Gastroesophageal sphincter (tissue), 4 donors: ENCODE data around the gene CRIP2. TPM values are rescaled to one million over a fixed set of nuclear protein-coding genes. Genes with fewer than 3 reads are reported as not detected.

ENCODE experiments used
- ATAC-seq: fragments of 150-250 bp; one replicate; pipeline ENCODE4 v1.9.1; 2016; ENCODE audit warnings: mild to moderate bottlenecking, moderate library complexity
- H3K27ac ChIP-seq, 4 donors: fragments of 200-600 bp; sonication (generic) in 3 of 4; 1 replicate in 3 of 4; 2 replicates in 1 of 4; pipeline ENCODE4 v1.5.1; 2016 to 2019
- H3K27me3 ChIP-seq: fragments of 200-600 bp; sonication (generic); one replicate; pipeline ENCODE4 v1.5.1; 2019
- H3K36me3 ChIP-seq, 2 donors: fragments of 200-600 bp; sonication (generic); one replicate each; pipeline ENCODE4 v1.5.1; 2019; ENCODE audit warnings: control low read depth in 1 of 2
- H3K4me1 ChIP-seq, 3 donors: fragments of 200-600 bp; sonication (generic); 1 replicate in 2 of 3; 2 replicates in 1 of 3; pipeline ENCODE4 v1.5.1; 2016 to 2019; ENCODE audit warnings: control low read depth in 2 of 3
- H3K4me3 ChIP-seq, 2 donors: fragments of 200-600 bp; sonication (generic); one replicate each; pipeline ENCODE4 v1.5.1; 2019; ENCODE audit warnings: mild to moderate bottlenecking in 1 of 2, moderate library complexity in 1 of 2
- H3K9me3 ChIP-seq, 3 donors: fragments of 200-600 bp; sonication (generic); one replicate each; pipeline ENCODE4 v1.5.1; 2017 to 2019; ENCODE audit warnings: control low read depth in 2 of 3
- CTCF ChIP-seq, 4 experiments: fragments of 200-600 bp in 2 of 4; fragments of 450-650 bp in 2 of 4; sonication (generic) in 1 of 4; IDR thresholded peaks; one replicate each; pipeline ENCODE4 v1.5.1; 2017 to 2019; ENCODE audit warnings: antibody characterized with exemption in 4 of 4, mild to moderate bottlenecking in 2 of 4, moderate library complexity in 2 of 4
- EP300 ChIP-seq: sonication (generic); formaldehyde crosslinking; IDR thresholded peaks from one replicate; pipeline ENCODE4 v1.6.1; 2017; ENCODE audit warnings: antibody characterized with exemption, mild to moderate bottlenecking
- POLR2A ChIP-seq, 2 donors: fragments of 450-650 bp; IDR thresholded peaks; one replicate each; pipeline ENCODE4 v1.6.1; 2017; ENCODE audit warnings: antibody characterized with exemption in 2 of 2, mild to moderate bottlenecking in 2 of 2, moderate library complexity in 1 of 2
- POLR2AphosphoS5 ChIP-seq: sonication (generic); formaldehyde crosslinking; IDR thresholded peaks from one replicate; pipeline ENCODE4 v1.6.1; 2017; ENCODE audit warnings: antibody characterized with exemption
- WGBS, 2 donors: methylation state at CpG; one replicate each; pipeline ENCODE4 v1.1.5; 2018; ENCODE audit warnings: low coverage in 1 of 2; 5-methylcytosine and 5-hydroxymethylcytosine counted together
- total RNA-seq, 4 donors: library from RNA; depleted of rRNA; stranded (reverse); fragments of >200 nt; gene quantifications; one replicate each; pipeline ENCODE4 v1.1.0, GENCODE V29; 2016

Gene CRIP2
- total RNA-seq, 4 donors from 2014 or later = 165 to 518 (median 343) TPM

- WGBS, 2 donors = 68 to 75% methylated on average over 8 to 13 of the region's 29 CpGs
- H3K27ac ChIP-seq = no peak overlapping the region
- no peak for ATAC-seq
These were observed 29.5 kb downstream of the CRIP2 start for GRCh38 chr14:105503935-105504692.

GRCh38 chr14:105505101-105505500, 30.5 kb downstream of the CRIP2 start:
- ATAC-seq = no peak

More at GRCh38 chr14:105503935-105504692, 29.5 kb downstream of the CRIP2 start:
- peaks cover 0 to under 1% (median 0%) of the 10 kb centered on the region in 3 donors for H3K4me1 ChIP-seq
- no peak overlapping the region for H3K4me3 ChIP-seq
- H3K27me3 ChIP-seq = peaks cover 13% of the 10 kb centered on the region
- no peaks in the 10 kb centered on the region for H3K9me3 ChIP-seq
- TF ChIP-seq CTCF (IDR thresholded peaks at IDR 0.05) = no peak
- no peak for TF ChIP-seq EP300
- TF ChIP-seq POLR2A (IDR thresholded peaks at IDR 0.05) = no peak
- no peak for TF ChIP-seq POLR2AphosphoS5
- H3K36me3 ChIP-seq = no peaks in the 10 kb centered on the region

GRCh38 chr14:105507247-105507646, 32.6 kb downstream of the CRIP2 start:
- H3K9me3 ChIP-seq = no peaks in the 10 kb centered on the region
- peaks cover 43% of the 10 kb centered on the region for H3K27me3 ChIP-seq
- TF ChIP-seq CTCF (IDR thresholded peaks at IDR 0.05) (no peak), POLR2AphosphoS5 (no peak), EP300 (no peak), POLR2A (IDR thresholded peaks at IDR 0.05) (no peak)
- no peak overlapping the region for H3K27ac ChIP-seq
- WGBS, 2 donors = 60 to 72% methylated on average over 1 to 9 of the region's 17 CpGs
- no peaks in the 10 kb centered on the region for H3K4me1 ChIP-seq
- H3K4me3 ChIP-seq = no peak overlapping the region
- no peak for ATAC-seq
- H3K36me3 ChIP-seq = no peaks in the 10 kb centered on the region

More at GRCh38 chr14:105505101-105505500, 30.5 kb downstream of the CRIP2 start:
- Histone ChIP-seq H3K36me3 (no peaks in the 10 kb centered on the region), H3K27me3 (peaks cover 22% of the 10 kb centered on the region), H3K4me3 (no peak overlapping the region), H3K27ac (no peak overlapping the region), H3K4me1 (no peaks in the 10 kb centered on the region), H3K9me3 (no peaks in the 10 kb centered on the region)
- TF ChIP-seq POLR2A (IDR thresholded peaks at IDR 0.05) (no peak), EP300 (no peak), CTCF (IDR thresholded peaks at IDR 0.05) (no peak), POLR2AphosphoS5 (no peak)
- WGBS, 2 donors = no CpG with 5 or more reads among the region's 16 CpGs

GRCh38 chr14:105508069-105508468, 33.4 kb downstream of the CRIP2 start:
- Histone ChIP-seq H3K9me3 (no peaks in the 10 kb centered on the region), H3K36me3 (no peaks in the 10 kb centered on the region), H3K27me3 (peaks cover 51% of the 10 kb centered on the region), H3K27ac (no peak overlapping the region), H3K4me3 (no peak overlapping the region), H3K4me1 (no peaks in the 10 kb centered on the region)
- no peak for ATAC-seq
- TF ChIP-seq EP300 (no peak), CTCF (IDR thresholded peaks at IDR 0.05) (no peak), POLR2A (IDR thresholded peaks at IDR 0.05) (no peak), POLR2AphosphoS5 (no peak)
- WGBS, 2 donors = 35 to 75% methylated on average over 2 to 16 of the region's 16 CpGs

- Histone ChIP-seq H3K4me3 (no peak overlapping the region), H3K27ac (no peak overlapping the region), H3K27me3 (peaks cover 57% of the 10 kb centered on the region), H3K9me3 (no peaks in the 10 kb centered on the region), H3K36me3 (no peaks in the 10 kb centered on the region), H3K4me1 (no peaks in the 10 kb centered on the region)
- 87% methylated on average over 3 of the region's 12 CpGs; no CpG with 5 or more reads in 1 of the 2 donors for WGBS, 2 donors
- TF ChIP-seq POLR2A (IDR thresholded peaks at IDR 0.05) (no peak), POLR2AphosphoS5 (no peak), EP300 (no peak), CTCF (IDR thresholded peaks at IDR 0.05) (no peak)
- no peak for ATAC-seq
These were observed 34.0 kb downstream of the CRIP2 start for GRCh38 chr14:105508601-105509000.
